ENCODE data around the gene TBRG1.

DNA sequence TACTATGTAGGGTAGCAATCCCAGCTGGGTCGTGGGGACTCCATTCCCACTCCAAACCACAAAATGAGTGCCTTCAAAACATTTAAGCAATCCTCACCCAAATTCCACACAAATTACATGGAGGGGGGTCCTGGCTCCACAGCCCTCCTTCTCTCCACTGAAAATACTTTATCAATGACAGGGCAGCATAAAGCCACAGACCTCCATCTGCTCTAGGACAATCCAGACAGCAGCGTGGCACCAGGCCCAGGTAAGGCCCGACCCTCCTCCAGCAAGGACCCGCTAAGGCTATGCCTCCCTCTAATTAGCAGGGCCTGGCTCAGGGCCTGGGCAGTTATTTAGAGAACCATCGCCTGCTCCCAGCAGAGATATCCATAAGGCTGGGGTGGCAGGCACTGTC, 11.6 kb upstream of the TBRG1 start, which contains the start of gene PANX3:
- TF ChIP-seq, protein P1, sequence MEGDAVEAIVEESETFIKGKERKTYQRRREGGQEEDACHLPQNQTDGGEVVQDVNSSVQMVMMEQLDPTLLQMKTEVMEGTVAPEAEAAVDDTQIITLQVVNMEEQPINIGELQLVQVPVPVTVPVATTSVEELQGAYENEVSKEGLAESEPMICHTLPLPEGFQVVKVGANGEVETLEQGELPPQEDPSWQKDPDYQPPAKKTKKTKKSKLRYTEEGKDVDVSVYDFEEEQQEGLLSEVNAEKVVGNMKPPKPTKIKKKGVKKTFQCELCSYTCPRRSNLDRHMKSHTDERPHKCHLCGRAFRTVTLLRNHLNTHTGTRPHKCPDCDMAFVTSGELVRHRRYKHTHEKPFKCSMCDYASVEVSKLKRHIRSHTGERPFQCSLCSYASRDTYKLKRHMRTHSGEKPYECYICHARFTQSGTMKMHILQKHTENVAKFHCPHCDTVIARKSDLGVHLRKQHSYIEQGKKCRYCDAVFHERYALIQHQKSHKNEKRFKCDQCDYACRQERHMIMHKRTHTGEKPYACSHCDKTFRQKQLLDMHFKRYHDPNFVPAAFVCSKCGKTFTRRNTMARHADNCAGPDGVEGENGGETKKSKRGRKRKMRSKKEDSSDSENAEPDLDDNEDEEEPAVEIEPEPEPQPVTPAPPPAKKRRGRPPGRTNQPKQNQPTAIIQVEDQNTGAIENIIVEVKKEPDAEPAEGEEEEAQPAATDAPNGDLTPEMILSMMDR (IDR thresholded peaks at IDR 0.05; ENCODE audit: low read depth, low read length, missing input control), result no peak
- TF ChIP-seq YY1 (IDR thresholded peaks at IDR 0.05) (no peak), JUND (IDR thresholded peaks at IDR 0.05) (no peak), FOXA1 (IDR thresholded peaks at IDR 0.05) (no peak), RXRA (IDR thresholded peaks at IDR 0.05) (no peak)
- TF ChIP-seq, protein P2, sequence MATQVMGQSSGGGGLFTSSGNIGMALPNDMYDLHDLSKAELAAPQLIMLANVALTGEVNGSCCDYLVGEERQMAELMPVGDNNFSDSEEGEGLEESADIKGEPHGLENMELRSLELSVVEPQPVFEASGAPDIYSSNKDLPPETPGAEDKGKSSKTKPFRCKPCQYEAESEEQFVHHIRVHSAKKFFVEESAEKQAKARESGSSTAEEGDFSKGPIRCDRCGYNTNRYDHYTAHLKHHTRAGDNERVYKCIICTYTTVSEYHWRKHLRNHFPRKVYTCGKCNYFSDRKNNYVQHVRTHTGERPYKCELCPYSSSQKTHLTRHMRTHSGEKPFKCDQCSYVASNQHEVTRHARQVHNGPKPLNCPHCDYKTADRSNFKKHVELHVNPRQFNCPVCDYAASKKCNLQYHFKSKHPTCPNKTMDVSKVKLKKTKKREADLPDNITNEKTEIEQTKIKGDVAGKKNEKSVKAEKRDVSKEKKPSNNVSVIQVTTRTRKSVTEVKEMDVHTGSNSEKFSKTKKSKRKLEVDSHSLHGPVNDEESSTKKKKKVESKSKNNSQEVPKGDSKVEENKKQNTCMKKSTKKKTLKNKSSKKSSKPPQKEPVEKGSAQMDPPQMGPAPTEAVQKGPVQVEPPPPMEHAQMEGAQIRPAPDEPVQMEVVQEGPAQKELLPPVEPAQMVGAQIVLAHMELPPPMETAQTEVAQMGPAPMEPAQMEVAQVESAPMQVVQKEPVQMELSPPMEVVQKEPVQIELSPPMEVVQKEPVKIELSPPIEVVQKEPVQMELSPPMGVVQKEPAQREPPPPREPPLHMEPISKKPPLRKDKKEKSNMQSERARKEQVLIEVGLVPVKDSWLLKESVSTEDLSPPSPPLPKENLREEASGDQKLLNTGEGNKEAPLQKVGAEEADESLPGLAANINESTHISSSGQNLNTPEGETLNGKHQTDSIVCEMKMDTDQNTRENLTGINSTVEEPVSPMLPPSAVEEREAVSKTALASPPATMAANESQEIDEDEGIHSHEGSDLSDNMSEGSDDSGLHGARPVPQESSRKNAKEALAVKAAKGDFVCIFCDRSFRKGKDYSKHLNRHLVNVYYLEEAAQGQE (IDR thresholded peaks at IDR 0.05), result no peak
- TF ChIP-seq, protein P3, sequence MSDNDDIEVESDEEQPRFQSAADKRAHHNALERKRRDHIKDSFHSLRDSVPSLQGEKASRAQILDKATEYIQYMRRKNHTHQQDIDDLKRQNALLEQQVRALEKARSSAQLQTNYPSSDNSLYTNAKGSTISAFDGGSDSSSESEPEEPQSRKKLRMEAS (IDR thresholded peaks at IDR 0.05), result no peak
- TF ChIP-seq, protein P4, sequence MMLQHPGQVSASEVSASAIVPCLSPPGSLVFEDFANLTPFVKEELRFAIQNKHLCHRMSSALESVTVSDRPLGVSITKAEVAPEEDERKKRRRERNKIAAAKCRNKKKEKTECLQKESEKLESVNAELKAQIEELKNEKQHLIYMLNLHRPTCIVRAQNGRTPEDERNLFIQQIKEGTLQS (IDR thresholded peaks at IDR 0.05), result no peak
